ENCODE measurements around the gene MPHOSPH6. TPM values are rescaled to one million over a fixed set of nuclear protein-coding genes. Genes with fewer than 3 reads are reported as not detected.

MPHOSPH6 gene
- total RNA-seq, 1 donor from 2014 or later, result 11.3 TPM

- no peak for DNase-seq
- no peak for TF ChIP-seq CTCF (IDR thresholded peaks at IDR 0.05; ENCODE audit: borderline replicate concordance)
Measured at GRCh38 chr16:82175627-82176026, 5.6 kb upstream of the MPHOSPH6 start.

GRCh38 chr16:82167670-82168069 lies 2.4 kb downstream of the MPHOSPH6 start:
- DNase-seq, result no peak
- Histone ChIP-seq H3K27me3 (ENCODE audit: low read depth) (peaks cover 10% of the 10 kb centered on the region), H3K4me1 (peaks cover 22% of the 10 kb centered on the region), H3K27ac (replicated peaks) (no peak overlapping the region), H3K4me3 (no peak overlapping the region), H3K36me3 (peaks cover 17% of the 10 kb centered on the region), H3K9me3 (replicated peaks) (no peaks in the 10 kb centered on the region)
- no peak for TF ChIP-seq CTCF (IDR thresholded peaks at IDR 0.05; ENCODE audit: borderline replicate concordance)
- intact Hi-C loops (cut with micrococcal nuclease), result no loop called here

More at GRCh38 chr16:82175627-82176026, 5.6 kb upstream of the MPHOSPH6 start:
- intact Hi-C loops (cut with micrococcal nuclease), result no loop called here
- no peaks in the 10 kb centered on the region for H3K9me3 ChIP-seq (replicated peaks)
- peaks cover 1% of the 10 kb centered on the region for H3K4me1 ChIP-seq
- H3K27me3 ChIP-seq (ENCODE audit: low read depth), result peaks cover 51% of the 10 kb centered on the region
- H3K36me3 ChIP-seq, result no peaks in the 10 kb centered on the region
- no peak overlapping the region for H3K4me3 ChIP-seq
- H3K27ac ChIP-seq (replicated peaks), result no peak overlapping the region

DNA sequence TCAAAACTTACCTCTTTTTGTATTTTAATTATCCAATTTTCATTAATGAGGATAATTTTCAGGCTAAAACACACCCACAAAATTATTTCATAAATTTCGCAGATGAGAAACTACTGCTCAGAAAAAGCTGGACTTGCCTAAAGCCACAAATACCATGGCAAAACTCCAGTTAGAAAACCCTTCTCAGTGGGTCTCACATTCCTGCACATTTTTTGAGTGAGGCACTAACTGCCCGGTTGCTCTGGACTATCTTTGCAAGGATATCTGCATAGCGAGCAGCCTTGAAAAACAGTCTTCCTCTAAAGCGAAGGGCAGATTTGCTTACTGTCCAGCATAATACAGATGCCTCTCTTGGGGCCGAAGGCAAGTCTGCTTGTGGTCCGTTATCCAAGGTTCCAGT lies 9.8 kb downstream of the MPHOSPH6 start:
- Histone ChIP-seq H3K4me1 (no peaks in the 10 kb centered on the region), H3K36me3 (peaks cover 43% of the 10 kb centered on the region), H3K9me3 (replicated peaks) (no peaks in the 10 kb centered on the region), H3K27me3 (ENCODE audit: low read depth) (no peaks in the 10 kb centered on the region), H3K27ac (replicated peaks) (no peak overlapping the region), H3K4me3 (no peak overlapping the region)
- no peak for TF ChIP-seq CTCF (IDR thresholded peaks at IDR 0.05; ENCODE audit: borderline replicate concordance)
- no peak for DNase-seq
- intact Hi-C loops (cut with micrococcal nuclease), result no loop called here

- no peak for TF ChIP-seq CTCF (IDR thresholded peaks at IDR 0.05; ENCODE audit: borderline replicate concordance)
- intact Hi-C loops (cut with micrococcal nuclease), result no loop called here
- H3K27me3 ChIP-seq (ENCODE audit: low read depth), result no peaks in the 10 kb centered on the region
- peaks cover 6% of the 10 kb centered on the region for H3K9me3 ChIP-seq (replicated peaks)
- H3K36me3 ChIP-seq, result peaks cover 41% of the 10 kb centered on the region
- H3K27ac ChIP-seq (replicated peaks), result no peak overlapping the region
- H3K4me3 ChIP-seq, result no peak overlapping the region
- no peak for DNase-seq
- H3K4me1 ChIP-seq, result peaks cover under 1% of the 10 kb centered on the region
Measured at GRCh38 chr16:82157836-82158235, 12.2 kb downstream of the MPHOSPH6 start.

- TF ChIP-seq CTCF (IDR thresholded peaks at IDR 0.05; ENCODE audit: borderline replicate concordance), result no peak
- Histone ChIP-seq H3K4me1 (peaks cover 4% of the 10 kb centered on the region), H3K4me3 (no peak overlapping the region), H3K27ac (replicated peaks) (no peak overlapping the region), H3K27me3 (ENCODE audit: low read depth) (no peaks in the 10 kb centered on the region), H3K36me3 (peaks cover 40% of the 10 kb centered on the region), H3K9me3 (replicated peaks) (peaks cover 6% of the 10 kb centered on the region)
- DNase-seq, result no peak
- intact Hi-C loops (cut with micrococcal nuclease), result no loop called here
Measured at GRCh38 chr16:82157534-82157812, 12.6 kb downstream of the MPHOSPH6 start.

Measured in left ventricle myocardium inferior (tissue), 1 donor.